HG03378 (cell line): Measurements from ENCODE around the gene TMEM229B.
"Not testable (repeated sequence)": the region's sequence is repeated elsewhere in the genome, so short reads cannot be mapped to it uniquely, and the experiment has no call there.

Experiments used
- ATAC-seq: cut with Tn5 transposase; IDR thresholded peaks from one replicate; pipeline ENCODE4 v1.9.1; 2021; ENCODE audit warnings: mild to moderate bottlenecking, moderate library complexity; ENCODE audit not compliant: unreplicated experiment

Gene TMEM229B

GRCh38 chr14:67457782-67458181 lies 30.7 kb downstream of the TMEM229B start:
- ATAC-seq: no peak

GRCh38 chr14:67456732-67457131 lies 31.8 kb downstream of the TMEM229B start:
- no peak for ATAC-seq

GRCh38 chr14:67453575-67454300 lies 34.8 kb downstream of the TMEM229B start:
- no peak for ATAC-seq

- not testable (repeated sequence) for ATAC-seq
Observed at GRCh38 chr14:67451667-67452066, 36.9 kb downstream of the TMEM229B start.

- ATAC-seq: no peak
Observed at GRCh38 chr14:67449096-67449495, 39.4 kb downstream of the TMEM229B start.

- ATAC-seq: no peak
Observed at GRCh38 chr14:67447033-67447381, 41.5 kb downstream of the TMEM229B start.

DNA sequence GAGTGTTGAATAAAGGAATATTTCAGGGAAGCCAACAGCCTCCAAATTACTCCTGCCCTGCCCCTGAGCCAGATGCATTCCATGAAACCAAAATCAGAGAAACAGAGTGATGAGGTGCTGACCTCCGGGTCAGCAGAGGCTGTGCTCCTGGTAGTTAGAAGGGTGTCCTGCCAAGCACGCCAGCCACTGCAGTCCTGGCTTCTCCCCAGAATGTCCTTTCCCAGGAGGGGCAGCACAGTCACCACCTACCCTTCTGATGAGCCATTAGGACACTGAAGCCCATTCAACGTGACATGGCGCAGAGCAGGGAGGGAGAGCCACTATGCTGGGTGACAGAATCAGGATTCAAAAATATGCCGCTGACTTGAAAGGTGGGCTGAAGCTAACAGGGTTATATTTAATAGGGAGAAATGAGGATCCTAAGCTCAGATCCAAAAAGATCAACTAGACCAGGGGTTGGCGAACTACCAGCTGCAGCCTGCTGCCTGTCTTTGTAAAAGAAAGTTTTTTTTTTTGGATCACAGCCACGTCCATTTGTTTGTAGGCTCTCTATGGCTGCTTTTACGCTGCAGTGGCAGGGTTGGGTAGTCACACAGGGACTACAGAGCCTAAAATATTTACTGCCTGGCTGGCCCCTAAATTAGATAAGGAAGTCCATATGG lies 42.0 kb downstream of the TMEM229B start:
- ATAC-seq: no peak

DNA sequence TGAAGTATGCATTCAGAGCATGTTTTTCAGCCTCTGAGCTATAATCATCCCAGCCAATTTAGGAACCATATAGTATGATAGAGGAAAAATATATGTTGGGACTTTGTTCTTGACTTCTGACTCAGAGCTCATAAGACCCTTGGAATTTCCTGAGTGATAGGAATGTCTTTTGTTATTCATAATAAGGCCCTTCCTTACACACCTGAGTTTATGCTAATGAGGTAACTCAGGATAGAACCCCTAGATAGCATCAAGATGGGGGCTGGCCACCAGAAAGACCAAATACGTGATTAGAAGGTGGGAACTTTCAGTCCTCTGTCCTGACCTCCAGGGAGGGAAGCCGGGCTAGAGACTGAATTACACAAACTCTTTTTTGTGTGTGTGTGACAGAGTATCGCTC lies 44.1 kb downstream of the TMEM229B start:
- no peak for ATAC-seq

- no peak for ATAC-seq
Observed at GRCh38 chr14:67442139-67442906, 46.2 kb downstream of the TMEM229B start.

GRCh38 chr14:67441672-67442071 lies 46.8 kb downstream of the TMEM229B start:
- no peak for ATAC-seq

GRCh38 chr14:67441256-67441655 lies 47.3 kb downstream of the TMEM229B start:
- no peak for ATAC-seq

- ATAC-seq: no peak
Observed at GRCh38 chr14:67440513-67440912, 48.0 kb downstream of the TMEM229B start.

DNA sequence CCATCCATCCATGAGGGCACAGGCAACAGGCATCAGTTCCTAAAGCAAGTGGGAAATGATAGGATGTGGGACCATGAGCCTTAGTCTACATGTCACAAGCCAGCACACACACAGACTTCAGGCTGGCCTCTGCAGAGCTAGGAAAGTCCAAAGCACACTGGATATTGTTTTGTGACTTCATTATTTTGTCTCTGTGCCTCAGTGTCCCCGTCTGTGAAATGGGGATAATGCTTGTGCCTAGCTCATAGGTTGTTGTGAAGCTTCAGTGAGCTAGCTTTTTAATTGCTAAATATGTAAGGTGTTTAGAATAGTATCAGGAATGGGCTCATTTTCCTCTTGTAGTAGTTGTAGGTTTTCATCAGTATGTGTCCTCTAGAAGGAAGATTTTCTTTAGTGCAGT lies 49.6 kb downstream of the TMEM229B start:
- ATAC-seq: no peak

DNA sequence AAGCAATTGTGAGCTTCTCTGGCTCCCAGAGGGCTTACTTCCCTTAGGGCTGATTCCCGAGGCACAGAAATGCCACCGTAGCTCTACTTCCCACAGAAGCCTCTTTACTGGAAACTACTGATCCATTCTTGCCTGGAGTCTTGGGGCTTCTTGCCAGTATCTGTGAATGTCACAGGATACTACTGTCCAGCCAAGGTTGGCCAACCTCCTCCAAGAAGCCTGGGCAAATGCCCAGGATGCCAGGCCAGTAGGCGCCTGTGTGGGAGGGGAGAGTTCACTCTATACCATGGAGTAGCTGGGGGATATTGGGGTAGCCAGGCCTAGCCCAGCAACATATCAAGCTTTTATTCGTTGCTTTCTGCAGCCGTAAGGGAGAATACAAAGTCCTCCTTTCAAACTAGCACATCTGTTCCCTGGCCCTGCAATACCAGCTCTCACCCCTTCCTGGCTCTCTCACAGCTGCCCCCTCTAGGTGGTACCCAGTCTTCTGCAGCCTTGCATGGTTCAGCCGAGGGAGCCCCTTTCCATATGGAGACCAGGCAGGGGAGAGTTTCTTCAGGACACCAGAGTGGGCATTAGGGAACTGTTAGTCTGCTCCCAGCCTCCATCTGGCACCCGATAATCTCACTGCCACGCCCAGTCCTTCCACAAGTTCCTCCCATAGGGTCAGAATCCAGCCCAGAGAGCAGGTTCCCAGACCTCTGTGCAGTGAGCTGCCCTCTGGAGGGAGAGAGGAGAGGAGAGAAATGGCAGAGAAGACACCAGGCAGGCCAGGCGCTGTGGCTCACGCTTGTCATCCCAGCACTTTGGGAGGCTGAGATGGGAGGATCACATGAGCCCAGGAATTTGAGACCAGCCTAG lies 52.3 kb downstream of the TMEM229B start:
- ATAC-seq: no peak

GRCh38 chr14:67435603-67436002 lies 52.9 kb downstream of the TMEM229B start:
- no peak for ATAC-seq

- ATAC-seq: no peak
Observed at GRCh38 chr14:67432050-67432564, 56.4 kb downstream of the TMEM229B start.

GRCh38 chr14:67429510-67430205 lies 58.9 kb downstream of the TMEM229B start:
- ATAC-seq: no peak

DNA sequence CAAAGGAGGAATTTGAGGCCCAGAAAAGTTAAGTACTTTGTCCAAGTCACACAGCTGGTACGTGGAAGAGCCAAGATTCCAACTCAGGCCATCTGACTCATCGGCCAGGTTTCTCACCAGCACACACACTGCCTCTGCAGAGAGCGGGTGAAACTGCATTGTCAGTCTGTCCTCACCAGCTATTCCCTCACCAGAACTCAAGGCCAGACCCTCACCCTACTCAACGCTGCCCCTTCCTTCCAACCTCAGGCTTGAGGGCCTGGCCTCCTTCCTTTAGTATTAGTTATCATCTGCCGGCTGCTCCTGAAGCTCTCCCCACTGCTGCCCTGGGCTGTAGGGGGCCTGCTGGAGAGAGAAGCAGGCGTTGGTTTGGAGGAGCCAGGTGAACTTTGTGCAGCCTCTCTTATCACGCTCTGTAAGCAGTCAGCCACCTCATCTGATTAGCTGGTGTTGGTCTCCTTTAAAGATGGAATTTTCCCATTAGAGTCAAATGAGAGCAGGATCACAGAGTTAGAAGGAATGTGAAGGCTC lies 60.0 kb downstream of the TMEM229B start:
- no peak for ATAC-seq

GRCh38 chr14:67426983-67427606 lies 61.4 kb downstream of the TMEM229B start:
- no peak for ATAC-seq
